Stimulated activated memory B cell treated with anti-CD40 and anti-IgM and Interleukin-4, amounts not matched to agents 10 μg/mL and 1 μg/mL and 100 μg/mL, for 72 hours (primary cell): ENCODE data around the gene SIN3A.
"Not testable (repeated sequence)": the region's sequence is repeated elsewhere in the genome, so short reads cannot be mapped to it uniquely, and the experiment has no call there.

Experiments used
- ATAC-seq: fragments of 150-1000 bp; cut with Tn5 transposase; 2 replicates; pipeline ENCODE4 v1.10.0; 2021
- H3K27ac Mint-ChIP-seq: one replicate; pipeline ENCODE4 v1.8.0; 2022; ENCODE audit warnings: mild to moderate bottlenecking, mixed read lengths
- H3K27me3 Mint-ChIP-seq: one replicate; pipeline ENCODE4 v1.8.0; 2022; ENCODE audit warnings: mixed read lengths
- H3K36me3 Mint-ChIP-seq: one replicate; pipeline ENCODE4 v1.8.0; 2022; ENCODE audit warnings: mixed read lengths
- H3K4me1 Mint-ChIP-seq: one replicate; pipeline ENCODE4 v1.8.0; 2022; ENCODE audit warnings: mixed read lengths
- H3K4me3 Mint-ChIP-seq: one replicate; pipeline ENCODE4 v1.8.0; 2022; ENCODE audit warnings: mild to moderate bottlenecking, moderate library complexity, mixed read lengths
- H3K9me3 Mint-ChIP-seq: one replicate; pipeline ENCODE4 v1.8.0; 2022; ENCODE audit warnings: mixed read lengths

SIN3A gene

DNA sequence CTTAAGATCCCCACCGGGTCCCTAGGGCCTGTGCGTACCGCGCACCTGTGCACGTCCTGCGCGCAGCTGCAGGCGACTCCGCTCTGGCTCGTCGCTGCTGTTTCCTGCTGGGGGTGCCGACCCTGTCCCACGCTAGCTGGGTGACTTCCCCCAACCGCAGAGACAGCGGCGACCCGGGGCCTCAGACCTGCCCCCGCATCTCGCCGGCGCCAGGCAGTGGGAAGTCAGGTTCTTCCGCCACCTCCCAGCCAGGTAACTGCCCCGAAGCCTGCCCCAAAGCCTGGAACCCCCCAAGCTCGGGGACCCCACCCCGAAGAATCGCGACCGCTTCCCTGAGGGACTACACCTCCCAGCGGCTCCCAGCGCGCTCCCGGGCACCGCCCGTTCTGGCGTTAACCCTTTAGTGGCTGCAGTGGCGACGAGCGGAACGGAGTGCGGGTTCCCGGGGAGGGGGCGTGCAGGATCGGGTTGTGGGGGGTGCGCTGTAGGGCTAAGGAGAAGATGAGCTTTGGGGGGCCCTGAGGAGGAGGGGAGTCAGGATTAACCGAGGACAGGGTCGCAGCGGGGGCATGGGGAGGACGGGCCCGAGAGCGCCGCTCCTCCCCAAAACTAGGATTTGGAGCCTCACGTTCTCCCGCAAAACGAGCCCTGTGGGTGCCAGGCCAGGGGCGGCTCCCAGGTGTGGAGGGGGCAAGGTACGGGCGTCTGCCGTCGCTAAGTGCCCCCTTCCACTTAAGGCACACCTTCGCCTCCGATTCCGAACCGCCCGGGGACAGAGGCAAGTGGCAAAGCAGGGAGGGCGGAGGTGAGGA, 104.1 kb downstream of the SIN3A start:
- peak overlapping the region; percentile 79 for H3K27ac Mint-ChIP-seq
- peaks cover 19% of the 10 kb centered on the region for H3K36me3 Mint-ChIP-seq
- H3K4me1 Mint-ChIP-seq = peaks cover 52% of the 10 kb centered on the region
- H3K27me3 Mint-ChIP-seq = no peaks in the 10 kb centered on the region
- peak; percentile 93 for ATAC-seq
- H3K9me3 Mint-ChIP-seq = peaks cover 5% of the 10 kb centered on the region
- H3K4me3 Mint-ChIP-seq = peak overlapping the region; percentile 92

DNA sequence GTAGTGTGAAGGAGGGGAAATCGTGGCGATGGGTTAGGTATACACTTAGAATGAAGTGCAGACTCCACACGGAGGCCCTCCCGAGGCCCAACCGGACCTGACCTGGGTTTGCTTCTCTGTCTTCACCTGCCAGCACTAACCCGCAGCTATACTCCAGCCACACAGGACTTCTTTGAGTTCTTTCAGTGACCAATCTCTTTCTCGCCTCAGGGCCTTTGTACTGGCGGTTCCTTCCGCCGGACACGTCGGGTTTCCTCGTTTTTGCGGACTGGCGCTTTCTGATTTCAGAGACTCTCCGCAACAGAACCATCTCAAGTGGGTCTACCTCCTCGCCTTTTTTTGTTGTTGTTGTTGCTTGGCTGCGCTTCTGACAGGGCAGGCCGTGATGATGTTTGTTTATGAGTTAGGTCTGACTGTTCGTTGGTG, 104.7 kb downstream of the SIN3A start, which contains the start of gene NEIL1:
Gene NEIL1, plus strand, starts transcription at position 244 of the 426 bp plus-strand sequence. CDS start 1,867 bp downstream, outside the sequence.
- no peaks in the 10 kb centered on the region for H3K27me3 Mint-ChIP-seq
- peaks cover 19% of the 10 kb centered on the region for H3K36me3 Mint-ChIP-seq
- peaks cover 5% of the 10 kb centered on the region for H3K9me3 Mint-ChIP-seq
- H3K27ac Mint-ChIP-seq = peak within 1 kb of the TSS; percentile 79
- no peak for ATAC-seq
- peaks cover 52% of the 10 kb centered on the region for H3K4me1 Mint-ChIP-seq
- peak within 1 kb of the TSS; percentile 92 for H3K4me3 Mint-ChIP-seq

DNA sequence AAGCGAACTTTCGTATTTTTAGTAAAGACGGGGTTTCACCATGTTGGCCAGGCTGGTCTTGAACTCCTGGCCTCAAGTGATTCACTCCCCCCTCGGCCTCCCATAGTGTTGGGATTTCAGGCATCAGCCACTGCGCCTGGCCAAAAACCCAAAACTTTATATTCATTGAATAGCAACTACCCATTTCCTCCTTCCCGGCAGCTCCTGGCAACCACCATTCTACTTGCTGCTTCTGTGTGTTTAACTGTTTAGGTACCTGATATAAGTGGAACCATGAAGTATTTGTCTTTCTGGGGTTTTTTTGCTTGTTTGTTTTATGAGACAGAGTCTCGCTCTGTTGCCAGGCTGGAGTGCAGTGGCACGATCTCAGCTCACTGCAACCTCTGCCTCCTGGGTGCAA, 107.5 kb downstream of the SIN3A start:
- not testable (repeated sequence) for H3K27ac Mint-ChIP-seq, H3K9me3 Mint-ChIP-seq, ATAC-seq, H3K4me3 Mint-ChIP-seq, H3K27me3 Mint-ChIP-seq
- H3K4me1 Mint-ChIP-seq = peaks cover 33% of the 10 kb centered on the region
- peaks cover 18% of the 10 kb centered on the region for H3K36me3 Mint-ChIP-seq

DNA sequence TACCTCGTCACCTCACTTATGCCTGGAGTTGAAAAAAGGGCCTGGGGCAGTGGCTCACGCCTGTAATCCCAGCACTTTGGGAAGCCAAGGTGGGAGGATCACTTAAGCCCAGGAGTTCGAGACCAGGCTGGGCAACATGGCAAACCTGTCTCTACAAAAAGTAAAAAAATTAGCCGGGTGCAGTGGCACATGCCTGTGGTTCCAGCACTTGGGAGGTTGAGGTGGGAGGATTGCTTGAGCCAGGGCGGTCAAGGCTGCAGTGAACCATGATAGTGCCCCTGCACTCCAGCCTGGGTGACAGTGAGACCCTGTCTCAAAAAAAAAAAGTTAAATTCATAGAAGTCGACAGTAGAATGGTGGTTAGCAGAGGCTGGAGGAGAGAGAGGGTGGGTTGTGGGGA, 109.3 kb downstream of the SIN3A start:
- no peak overlapping the region for H3K27ac Mint-ChIP-seq
- no peak for ATAC-seq
- H3K36me3 Mint-ChIP-seq = peaks cover 18% of the 10 kb centered on the region
- H3K9me3 Mint-ChIP-seq = no peaks in the 10 kb centered on the region
- H3K27me3 Mint-ChIP-seq = no peaks in the 10 kb centered on the region
- H3K4me1 Mint-ChIP-seq = peaks cover 23% of the 10 kb centered on the region
- H3K4me3 Mint-ChIP-seq = no peak overlapping the region

DNA sequence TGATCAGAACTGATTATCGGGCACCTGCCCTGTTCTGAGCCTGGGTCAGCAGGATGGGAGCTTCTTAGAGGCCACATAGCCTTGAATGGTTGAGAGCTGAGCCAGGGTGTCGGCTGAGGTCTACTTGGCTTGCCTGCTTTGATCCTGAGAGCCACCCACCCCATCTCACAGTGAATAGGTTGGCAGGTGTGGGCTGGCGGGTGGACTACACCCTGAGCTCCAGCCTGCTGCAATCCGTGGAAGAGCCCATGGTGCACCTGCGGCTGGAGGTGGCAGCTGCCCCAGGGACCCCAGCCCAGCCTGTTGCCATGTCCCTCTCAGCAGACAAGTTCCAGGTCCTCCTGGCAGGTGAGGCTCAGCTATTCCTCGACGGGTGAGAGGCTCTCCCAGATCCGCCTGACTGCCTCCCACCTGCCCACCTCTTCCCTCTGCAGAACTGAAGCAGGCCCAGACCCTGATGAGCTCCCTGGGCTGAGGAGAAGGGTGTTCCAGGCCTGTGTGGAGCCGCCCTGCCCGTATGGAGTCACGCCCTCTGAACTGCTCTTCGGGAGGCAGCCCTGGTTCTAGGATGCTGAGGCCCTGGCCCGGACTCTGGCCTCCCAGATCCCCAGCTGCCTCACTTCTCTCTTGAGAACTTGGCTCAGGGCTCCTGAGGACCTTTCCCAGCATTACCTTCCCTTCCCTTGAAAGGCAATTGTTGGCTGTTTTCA, 111.8 kb downstream of the SIN3A start:
- no peaks in the 10 kb centered on the region for H3K9me3 Mint-ChIP-seq
- H3K4me1 Mint-ChIP-seq = peaks cover 33% of the 10 kb centered on the region
- H3K4me3 Mint-ChIP-seq = no peak overlapping the region
- H3K27ac Mint-ChIP-seq = no peak overlapping the region
- no peaks in the 10 kb centered on the region for H3K27me3 Mint-ChIP-seq
- ATAC-seq = no peak
- peaks cover 18% of the 10 kb centered on the region for H3K36me3 Mint-ChIP-seq

DNA sequence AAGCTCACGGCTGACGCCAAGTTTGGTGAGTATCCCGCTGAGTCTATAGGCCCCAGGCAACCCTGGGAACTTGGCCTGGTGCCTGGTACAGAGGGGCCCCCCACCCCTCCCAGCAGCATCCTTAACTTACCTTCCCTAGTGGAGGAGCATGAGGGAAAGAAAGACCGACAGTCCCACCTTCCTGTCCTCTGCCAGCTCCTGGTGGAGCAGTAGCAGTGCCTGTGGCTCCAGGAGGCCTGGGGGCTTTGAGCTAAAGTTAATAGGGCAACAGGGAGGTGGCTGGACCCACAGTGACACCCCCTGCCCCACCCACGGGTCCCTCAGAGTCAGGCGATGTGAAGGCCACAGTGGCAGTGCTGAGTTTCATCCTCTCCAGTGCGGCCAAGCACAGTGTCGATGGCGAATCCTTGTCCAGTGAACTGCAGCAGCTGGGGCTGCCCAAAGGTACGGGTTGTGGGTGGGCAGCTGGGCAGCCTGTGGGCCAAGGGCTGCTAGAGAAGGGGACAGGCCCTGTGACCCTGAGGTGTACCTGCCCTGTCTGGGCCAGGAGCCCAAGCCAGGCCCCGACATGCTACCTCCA, 112.7 kb downstream of the SIN3A start:
- Mint-ChIP-seq H3K27me3 (no peaks in the 10 kb centered on the region), H3K4me1 (peaks cover 28% of the 10 kb centered on the region), H3K9me3 (no peaks in the 10 kb centered on the region), H3K27ac (no peak overlapping the region), H3K4me3 (no peak overlapping the region), H3K36me3 (peaks cover 18% of the 10 kb centered on the region)
- no peak for ATAC-seq

DNA sequence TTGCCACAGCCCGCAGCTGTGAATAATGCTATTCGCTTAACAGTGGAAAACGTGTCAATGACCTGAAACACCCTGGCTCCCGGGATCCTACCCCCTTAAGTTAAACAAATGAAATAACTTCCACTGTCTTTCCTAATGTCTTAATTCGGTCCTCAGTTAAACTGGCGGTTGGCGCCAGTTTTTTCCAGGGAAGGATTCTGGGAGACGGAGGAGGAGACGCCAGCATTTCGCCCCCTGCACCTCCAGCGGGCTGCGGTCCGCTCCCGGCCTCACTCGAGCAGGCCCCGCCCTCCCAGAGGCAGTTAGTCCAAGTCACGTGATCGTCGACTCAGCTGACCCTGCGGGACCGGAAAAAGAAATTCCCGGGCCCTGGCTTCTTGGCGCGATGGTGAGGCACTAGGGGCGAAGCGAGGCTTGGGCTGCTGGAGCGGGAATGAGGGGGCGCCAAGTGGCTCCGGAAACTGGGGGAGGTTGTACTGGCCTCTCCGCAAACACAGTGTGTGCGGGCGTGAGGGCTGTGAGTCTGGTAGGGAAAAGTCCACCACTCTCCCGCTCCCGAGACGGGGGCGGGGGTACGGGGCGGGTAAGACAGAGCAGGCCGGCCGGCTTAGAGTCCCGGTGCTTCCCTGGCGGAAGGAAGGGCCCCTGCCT, 115.7 kb downstream of the SIN3A start, which contains the start of gene COMMD4:
Gene COMMD4, plus strand, starts transcription at position 359 of the 651 bp plus-strand sequence. Its CDS starts 27 bp downstream, at position 386.
- peaks cover 10% of the 10 kb centered on the region for H3K36me3 Mint-ChIP-seq
- peak within 1 kb of the TSS; percentile 98 for H3K27ac Mint-ChIP-seq
- peak within 1 kb of the TSS; percentile 99 for H3K4me3 Mint-ChIP-seq
- ATAC-seq = peak; percentile 75
- H3K27me3 Mint-ChIP-seq = no peaks in the 10 kb centered on the region
- H3K9me3 Mint-ChIP-seq = no peaks in the 10 kb centered on the region
- peaks cover 28% of the 10 kb centered on the region for H3K4me1 Mint-ChIP-seq

DNA sequence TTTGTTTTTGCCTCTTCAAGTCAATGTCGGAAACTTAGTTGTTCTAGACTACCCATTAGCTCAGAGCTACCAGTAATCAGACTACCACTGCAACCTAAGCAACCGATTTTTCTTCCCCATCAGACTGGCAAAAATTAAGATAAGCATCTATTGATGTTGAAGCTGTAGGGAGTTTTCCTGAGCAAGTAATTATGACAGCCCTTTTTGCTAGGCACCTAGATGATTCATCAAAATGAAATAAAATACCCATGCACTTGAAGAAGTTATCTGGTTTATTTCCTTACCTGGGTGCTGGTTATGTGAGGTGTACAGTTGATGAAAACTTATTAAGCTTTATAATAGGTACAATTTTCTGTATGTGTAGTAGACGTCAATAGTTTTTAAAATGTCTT, 116.2 kb downstream of the SIN3A start:
- H3K4me1 Mint-ChIP-seq = peaks cover 28% of the 10 kb centered on the region
- no peaks in the 10 kb centered on the region for H3K27me3 Mint-ChIP-seq
- H3K9me3 Mint-ChIP-seq = no peaks in the 10 kb centered on the region
- H3K27ac Mint-ChIP-seq = peak overlapping the region; percentile 98
- H3K36me3 Mint-ChIP-seq = peaks cover 9% of the 10 kb centered on the region
- peak overlapping the region; percentile 99 for H3K4me3 Mint-ChIP-seq
- no peak for ATAC-seq

DNA sequence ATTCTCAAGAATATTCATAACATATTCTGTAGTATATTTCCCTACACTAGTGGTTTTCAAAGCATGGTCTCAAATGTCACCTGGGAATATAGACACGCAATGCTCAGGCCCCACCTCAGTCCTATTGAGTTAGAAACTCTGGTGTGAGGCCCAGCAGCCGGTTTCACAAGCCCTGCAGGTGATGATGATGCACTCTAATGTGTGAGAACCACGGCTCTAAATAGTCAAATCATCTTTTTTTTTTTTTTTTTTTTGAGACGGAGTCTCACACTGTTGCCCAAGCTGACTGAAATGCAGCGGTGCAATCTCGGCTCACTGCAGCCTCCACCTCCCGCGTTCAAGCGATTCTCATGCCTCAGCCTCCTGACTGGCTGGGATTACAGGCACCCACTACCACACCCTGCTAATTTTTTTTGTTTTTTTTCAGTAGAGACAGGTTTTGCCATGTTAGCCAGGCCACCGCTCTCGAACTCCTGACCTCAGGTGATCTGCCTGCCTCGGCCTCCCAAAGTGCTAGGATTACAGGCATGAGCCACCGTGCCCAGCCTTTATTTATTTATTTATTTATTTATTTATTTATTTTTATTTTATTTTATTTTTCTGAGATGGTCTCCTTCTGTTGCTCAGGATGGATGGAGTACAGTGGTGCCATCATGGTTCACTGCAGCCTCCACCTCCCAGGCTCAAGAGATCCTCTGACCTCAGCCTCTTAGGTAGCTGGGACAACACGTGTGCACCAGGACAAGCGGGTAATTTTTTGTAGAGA, 117.7 kb downstream of the SIN3A start:
- H3K27me3 Mint-ChIP-seq, H3K4me3 Mint-ChIP-seq, H3K9me3 Mint-ChIP-seq, H3K36me3 Mint-ChIP-seq, H3K27ac Mint-ChIP-seq: not testable (repeated sequence)
- H3K4me1 Mint-ChIP-seq = peaks cover 28% of the 10 kb centered on the region
- peak; percentile 64 for ATAC-seq

DNA sequence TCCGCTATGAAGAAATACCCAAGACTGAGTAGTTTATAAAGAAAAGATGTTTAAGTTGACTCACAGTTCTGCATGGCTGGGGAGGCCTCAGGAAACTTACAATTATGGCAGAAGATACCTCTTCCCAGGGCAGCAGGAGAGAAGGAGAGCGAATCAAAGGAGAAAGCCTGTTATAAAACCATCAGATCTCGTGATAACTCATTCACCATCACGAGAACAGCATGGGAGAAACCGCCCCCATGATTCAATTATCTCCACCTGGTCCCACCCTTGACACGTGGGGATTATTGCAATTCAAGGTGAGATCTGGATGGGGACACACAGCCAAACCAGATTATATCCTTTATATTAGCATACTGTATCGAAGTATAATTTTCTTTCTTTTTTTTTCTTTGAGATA, 119.4 kb downstream of the SIN3A start:
- H3K9me3 Mint-ChIP-seq, H3K27ac Mint-ChIP-seq, H3K36me3 Mint-ChIP-seq, H3K4me3 Mint-ChIP-seq, ATAC-seq, H3K27me3 Mint-ChIP-seq: not testable (repeated sequence)
- peaks cover 21% of the 10 kb centered on the region for H3K4me1 Mint-ChIP-seq

DNA sequence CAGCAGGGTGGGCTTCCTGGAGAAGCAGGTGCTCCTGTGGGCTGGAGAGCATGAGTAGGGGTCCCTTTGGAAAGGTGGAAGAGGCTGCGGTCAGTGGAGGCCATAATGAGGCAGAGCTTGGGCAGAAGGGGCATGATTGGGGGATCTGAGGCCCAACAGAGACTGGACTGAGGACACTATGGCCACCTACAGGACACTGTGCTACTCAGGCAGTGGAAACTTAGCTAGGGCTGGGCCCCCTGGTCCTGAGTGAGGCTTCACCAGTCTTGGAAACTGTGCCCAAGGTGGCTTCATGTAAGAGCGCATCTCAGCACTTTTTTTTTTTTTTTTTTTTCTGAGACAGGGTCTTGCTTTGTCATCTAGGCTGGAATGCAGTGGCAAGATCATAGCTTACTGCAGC, 121.9 kb downstream of the SIN3A start:
- Mint-ChIP-seq H3K27ac (no peak overlapping the region), H3K9me3 (no peaks in the 10 kb centered on the region), H3K36me3 (no peaks in the 10 kb centered on the region), H3K27me3 (peaks cover 9% of the 10 kb centered on the region), H3K4me3 (no peak overlapping the region), H3K4me1 (no peaks in the 10 kb centered on the region)
- ATAC-seq = no peak

DNA sequence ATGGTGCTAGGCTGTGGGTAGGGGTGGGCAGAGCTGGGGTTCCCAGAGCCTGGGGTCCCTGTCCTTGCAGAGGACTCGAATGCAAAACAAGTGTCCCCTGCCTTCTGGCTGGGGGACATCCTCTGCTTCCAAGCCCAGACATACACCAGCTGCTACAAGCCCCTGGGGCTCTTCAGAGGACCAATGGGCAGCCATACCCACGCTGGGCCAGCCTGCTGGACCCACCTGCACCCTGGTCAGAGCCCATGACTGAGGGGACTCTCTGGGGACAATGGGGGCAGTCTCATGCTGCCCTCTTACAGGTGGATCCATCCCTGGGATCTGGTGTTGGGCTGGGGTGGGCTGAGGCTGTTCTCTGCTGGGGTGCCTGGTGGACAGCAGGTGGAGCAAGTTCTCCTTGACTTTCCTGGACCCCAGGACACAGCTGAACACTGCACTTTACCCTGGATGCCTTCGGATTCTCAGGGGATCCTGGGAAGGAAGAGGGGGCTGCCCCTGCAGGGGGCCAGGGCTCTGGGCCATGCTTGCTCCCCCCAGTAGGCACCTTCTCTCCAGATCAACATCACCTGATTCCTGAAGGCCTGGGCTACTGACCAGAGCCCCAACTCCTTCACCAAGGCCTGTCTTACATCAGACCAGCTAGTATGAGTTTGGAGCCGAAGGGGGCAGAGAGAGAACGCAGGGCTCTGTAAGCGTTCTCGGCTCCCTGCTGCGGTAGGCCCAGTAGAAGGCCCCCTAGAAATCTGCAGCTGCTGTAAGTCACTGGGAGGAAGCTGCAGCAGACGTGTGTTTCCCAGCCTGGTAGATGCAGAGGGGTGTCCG, 122.8 kb downstream of the SIN3A start:
- ATAC-seq = no peak
- H3K4me3 Mint-ChIP-seq = no peak overlapping the region
- no peaks in the 10 kb centered on the region for H3K36me3 Mint-ChIP-seq
- no peaks in the 10 kb centered on the region for H3K9me3 Mint-ChIP-seq
- no peak overlapping the region for H3K27ac Mint-ChIP-seq
- H3K4me1 Mint-ChIP-seq = no peaks in the 10 kb centered on the region
- H3K27me3 Mint-ChIP-seq = peaks cover 9% of the 10 kb centered on the region

DNA sequence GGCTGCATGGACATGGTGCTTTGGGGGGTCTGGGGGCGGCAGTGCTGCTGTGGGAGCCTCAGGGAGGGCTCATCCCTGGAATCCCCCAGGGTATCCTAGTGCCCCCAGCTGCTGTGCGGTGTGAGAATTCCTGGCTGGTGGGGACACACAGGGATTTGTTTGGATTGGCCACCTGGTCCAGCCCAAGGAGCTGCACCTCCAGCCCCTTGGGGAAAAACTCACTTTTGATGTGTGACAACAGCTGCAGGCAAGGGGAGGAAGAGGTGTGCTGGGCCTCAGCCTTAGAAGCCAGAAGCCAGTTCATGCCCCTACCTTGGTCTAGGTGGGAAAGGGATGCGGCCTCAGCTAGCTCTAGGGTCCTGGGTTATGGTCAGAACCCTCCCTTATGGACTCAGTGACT, 124.0 kb downstream of the SIN3A start:
- H3K4me1 Mint-ChIP-seq = no peaks in the 10 kb centered on the region
- H3K27me3 Mint-ChIP-seq = peaks cover 9% of the 10 kb centered on the region
- ATAC-seq = no peak
- no peak overlapping the region for H3K27ac Mint-ChIP-seq
- H3K9me3 Mint-ChIP-seq = no peaks in the 10 kb centered on the region
- H3K4me3 Mint-ChIP-seq = no peak overlapping the region
- no peaks in the 10 kb centered on the region for H3K36me3 Mint-ChIP-seq

DNA sequence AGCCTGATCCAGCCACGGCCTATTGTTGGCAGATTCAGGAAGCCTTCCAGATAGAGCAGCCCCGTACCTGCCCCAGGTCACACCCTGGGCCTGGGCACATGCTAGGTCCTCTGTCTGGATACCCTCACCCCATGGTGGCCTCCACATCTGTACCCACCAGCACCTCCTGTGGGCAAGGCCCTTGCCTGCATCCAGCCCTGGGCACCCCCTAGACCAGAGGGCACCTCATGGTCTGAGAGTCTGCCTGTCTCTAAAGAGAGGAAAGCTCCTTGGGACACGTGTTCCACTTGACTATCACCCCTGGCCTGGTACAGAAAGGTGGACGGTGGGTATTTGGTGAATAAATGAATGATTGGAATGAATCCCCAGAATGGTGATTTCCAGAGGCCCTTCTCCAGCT, 124.5 kb downstream of the SIN3A start:
- ATAC-seq = no peak
- no peaks in the 10 kb centered on the region for H3K36me3 Mint-ChIP-seq
- H3K4me3 Mint-ChIP-seq = no peak overlapping the region
- H3K27ac Mint-ChIP-seq = no peak overlapping the region
- no peaks in the 10 kb centered on the region for H3K4me1 Mint-ChIP-seq
- H3K9me3 Mint-ChIP-seq = no peaks in the 10 kb centered on the region
- H3K27me3 Mint-ChIP-seq = peaks cover 11% of the 10 kb centered on the region
